Kidney glomerular epithelial cell (primary cell): Measurements from ENCODE around the gene DGKG.

ENCODE experiments used
- DNase-seq: peaks from one replicate; lab custom pipeline; 2025; lab: John Stamatoyannopoulos, UW

The DGKG gene

GRCh38 chr3:186138272-186138981, 223.6 kb downstream of the DGKG start:
- DNase-seq: no peak

GRCh38 chr3:186137051-186137685, 224.9 kb downstream of the DGKG start:
- no peak for DNase-seq

- DNase-seq: no peak
Observed at GRCh38 chr3:186133980-186134379, 228.1 kb downstream of the DGKG start.

GRCh38 chr3:186132487-186132886, 229.5 kb downstream of the DGKG start:
- DNase-seq: no peak

GRCh38 chr3:186129206-186129605, 232.8 kb downstream of the DGKG start:
- no peak for DNase-seq

- DNase-seq: no peak
Observed at GRCh38 chr3:186128158-186128557, 233.9 kb downstream of the DGKG start.

- no peak for DNase-seq
Observed at GRCh38 chr3:186127463-186127862, 234.6 kb downstream of the DGKG start.

GRCh38 chr3:186125118-186125517, 236.9 kb downstream of the DGKG start:
- no peak for DNase-seq

GRCh38 chr3:186124592-186124991, 237.4 kb downstream of the DGKG start:
- DNase-seq: peak; percentile 59

- DNase-seq: no peak
Observed at GRCh38 chr3:186123012-186123411, 239.0 kb downstream of the DGKG start.

- peak; percentile 9 for DNase-seq
Observed at GRCh38 chr3:186121968-186122367, 240.1 kb downstream of the DGKG start.

- no peak for DNase-seq
Observed at GRCh38 chr3:186121278-186121677, 240.8 kb downstream of the DGKG start.

GRCh38 chr3:186119499-186119898, 242.5 kb downstream of the DGKG start:
- DNase-seq: no peak

- DNase-seq: no peak
Observed at GRCh38 chr3:186118692-186119091, 243.3 kb downstream of the DGKG start.

GRCh38 chr3:186117521-186118134, 244.4 kb downstream of the DGKG start:
- no peak for DNase-seq

- no peak for DNase-seq
Observed at GRCh38 chr3:186115239-186115996, 246.6 kb downstream of the DGKG start.

GRCh38 chr3:186110975-186111974, 250.8 kb downstream of the DGKG start:
- DNase-seq: no peak

GRCh38 chr3:186109897-186110803, 251.9 kb downstream of the DGKG start:
- no peak for DNase-seq

- DNase-seq: peak; percentile 99
Observed at GRCh38 chr3:186108941-186109865, 252.8 kb downstream of the DGKG start, which contains the start of gene ETV5. Gene ETV5, minus strand, starts transcription at chr3:186109089. Its CDS starts 3,221 bp downstream, at chr3:186105868.
